WERI-Rb-1 (cell line): ENCODE data around the gene KLHDC7B.

ENCODE experiments used
- DNase-seq: peaks from one replicate; pipeline ENCODE4 v3.0.0-alpha.2; 2020
- H3K27ac ChIP-seq: fragments of 250-450 bp; sonication (Bioruptor Pico); 2 replicates; pipeline ENCODE4 v1.5.1; 2020; ENCODE audit warnings: mild to moderate bottlenecking, moderate library complexity
- H3K27me3 ChIP-seq: fragments of 250-450 bp; sonication (Bioruptor Pico); 2 replicates; pipeline ENCODE4 v1.5.1; 2021; ENCODE audit warnings: mild to moderate bottlenecking, low read depth, moderate library complexity; ENCODE audit not compliant: insufficient read depth, severe bottlenecking
- H3K36me3 ChIP-seq: fragments of 250-450 bp; sonication (Bioruptor Pico); 2 replicates; pipeline ENCODE4 v1.5.1; 2020; ENCODE audit warnings: mild to moderate bottlenecking, moderate library complexity
- H3K4me3 ChIP-seq: 2 replicates; pipeline ENCODE4 v1.5.1; 2011; ENCODE audit warnings: low read depth, mild to moderate bottlenecking, control low read depth, low read length
- H3K9me3 ChIP-seq: fragments of 250-450 bp; sonication (Bioruptor Pico); 2 replicates; pipeline ENCODE4 v1.5.1; 2021; ENCODE audit warnings: mild to moderate bottlenecking, moderate library complexity; ENCODE audit not compliant: severe bottlenecking
- CTCF ChIP-seq: IDR thresholded peaks from 2 replicates; pipeline ENCODE4 v1.5.1; 2011; ENCODE audit warnings: low read depth, mild to moderate bottlenecking, control low read depth, inconsistent platforms, low read length

Gene KLHDC7B

GRCh38 chr22:50523806-50524675, 21.7 kb upstream of the KLHDC7B start:
- Histone ChIP-seq H3K27ac (peak overlapping the region; percentile 92), H3K36me3 (peaks cover 56% of the 10 kb centered on the region), H3K9me3 (no peaks in the 10 kb centered on the region), H3K4me3 (peak overlapping the region; percentile 85; the same call in 1 of the 2 replicates), H3K27me3 (no peaks in the 10 kb centered on the region)
- no peak for DNase-seq
- TF ChIP-seq CTCF = no peak

- Histone ChIP-seq H3K9me3 (no peaks in the 10 kb centered on the region), H3K4me3 (peak overlapping the region; percentile 85), H3K27me3 (no peaks in the 10 kb centered on the region), H3K36me3 (peaks cover 49% of the 10 kb centered on the region), H3K27ac (peak overlapping the region; percentile 92)
- no peak for TF ChIP-seq CTCF
- no peak for DNase-seq
These were observed 21.0 kb upstream of the KLHDC7B start for GRCh38 chr22:50524676-50525103.

GRCh38 chr22:50525104-50525857, 20.4 kb upstream of the KLHDC7B start, which contains the start of gene SCO2:
SCO2 (minus strand) TSS chr22:50525598; CDS start chr22:50524411, 1,187 bp downstream.
- Histone ChIP-seq H3K27me3 (no peaks in the 10 kb centered on the region), H3K27ac (peak within 1 kb of the TSS; percentile 92), H3K9me3 (no peaks in the 10 kb centered on the region), H3K36me3 (peaks cover 43% of the 10 kb centered on the region), H3K4me3 (peak within 1 kb of the TSS; percentile 85)
- TF ChIP-seq CTCF = peak; percentile 62
- DNase-seq = peak; percentile 97

GRCh38 chr22:50525858-50526107, 19.9 kb upstream of the KLHDC7B start:
- no peak for TF ChIP-seq CTCF
- Histone ChIP-seq H3K4me3 (peak overlapping the region; percentile 85), H3K27ac (peak overlapping the region; percentile 92), H3K27me3 (no peaks in the 10 kb centered on the region), H3K9me3 (peaks cover 5% of the 10 kb centered on the region), H3K36me3 (peaks cover 39% of the 10 kb centered on the region)
- DNase-seq = no peak

GRCh38 chr22:50526108-50526833, 19.4 kb upstream of the KLHDC7B start:
- peak; percentile 87 for DNase-seq
- Histone ChIP-seq H3K27ac (peak overlapping the region; percentile 92), H3K36me3 (peaks cover 35% of the 10 kb centered on the region), H3K4me3 (peak overlapping the region; percentile 85), H3K9me3 (peaks cover 10% of the 10 kb centered on the region), H3K27me3 (no peaks in the 10 kb centered on the region)
- TF ChIP-seq CTCF = peak; percentile 73
